T-helper 1 cell treated with Interleukin-12 subunit alpha and Interleukin-12 subunit beta and Interleukin-4 antibody, amounts not matched to agents 30 μg/mL and 1 μg/mL, for 36 hours (primary cell): ENCODE results near the gene ACOXL.

Source experiments
- H3K27ac Mint-ChIP-seq: one replicate; pipeline ENCODE4 v1.8.0; 2021; ENCODE audit warnings: mild to moderate bottlenecking, mixed read lengths
- H3K27me3 Mint-ChIP-seq: one replicate; pipeline ENCODE4 v1.8.0; 2021; ENCODE audit warnings: low read depth, mixed read lengths
- H3K36me3 Mint-ChIP-seq: one replicate; pipeline ENCODE4 v1.8.0; 2021; ENCODE audit warnings: low read depth, mixed read lengths
- H3K4me1 Mint-ChIP-seq: one replicate; pipeline ENCODE4 v1.8.0; 2021; ENCODE audit warnings: low read depth, mixed read lengths
- H3K4me3 Mint-ChIP-seq: one replicate; pipeline ENCODE4 v1.8.0; 2021; ENCODE audit warnings: mild to moderate bottlenecking, moderate library complexity, mixed read lengths
- H3K9me3 Mint-ChIP-seq: one replicate; pipeline ENCODE4 v1.8.0; 2021; ENCODE audit warnings: mixed read lengths

The ACOXL gene

GRCh38 chr2:111155610-111156009, 423.2 kb downstream of the ACOXL start:
- no peak overlapping the region for H3K27ac Mint-ChIP-seq
- peaks cover 73% of the 10 kb centered on the region for H3K36me3 Mint-ChIP-seq
- H3K4me1 Mint-ChIP-seq = peaks cover 40% of the 10 kb centered on the region

DNA sequence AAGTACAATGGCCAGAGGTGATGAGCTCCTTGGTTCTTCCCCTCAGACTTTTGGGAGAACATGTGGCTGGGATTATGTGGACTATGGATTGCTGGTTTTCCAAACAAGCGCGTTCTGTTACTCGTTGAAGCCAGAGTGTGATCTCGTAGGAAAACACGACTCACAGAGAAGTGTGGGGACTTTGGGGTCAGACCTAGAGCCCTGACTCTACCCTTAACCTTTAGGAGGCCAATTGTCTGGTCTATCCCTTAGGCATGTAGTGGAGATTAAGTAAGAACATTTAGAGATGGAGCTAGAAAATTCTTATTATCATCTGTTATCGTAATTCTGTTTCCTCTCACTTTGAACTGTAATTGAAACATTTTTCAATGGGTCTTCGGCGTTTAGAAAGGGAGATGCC, 424.2 kb downstream of the ACOXL start:
- Mint-ChIP-seq H3K4me3 (no peak overlapping the region), H3K4me1 (peaks cover 40% of the 10 kb centered on the region), H3K27ac (no peak overlapping the region), H3K27me3 (peaks cover 8% of the 10 kb centered on the region), H3K9me3 (no peaks in the 10 kb centered on the region), H3K36me3 (peaks cover 68% of the 10 kb centered on the region)

More at GRCh38 chr2:111155610-111156009, 423.2 kb downstream of the ACOXL start:
- Mint-ChIP-seq H3K4me3 (no peak overlapping the region), H3K9me3 (no peaks in the 10 kb centered on the region), H3K27me3 (peaks cover 8% of the 10 kb centered on the region)

GRCh38 chr2:111157071-111157661, 424.8 kb downstream of the ACOXL start:
- Mint-ChIP-seq H3K27me3 (peaks cover 8% of the 10 kb centered on the region), H3K9me3 (no peaks in the 10 kb centered on the region), H3K36me3 (peaks cover 67% of the 10 kb centered on the region), H3K4me3 (no peak overlapping the region), H3K27ac (no peak overlapping the region), H3K4me1 (peaks cover 44% of the 10 kb centered on the region)

GRCh38 chr2:111157798-111158197, 425.4 kb downstream of the ACOXL start:
- H3K4me1 Mint-ChIP-seq = peaks cover 49% of the 10 kb centered on the region
- peaks cover 12% of the 10 kb centered on the region for H3K27me3 Mint-ChIP-seq
- H3K9me3 Mint-ChIP-seq = no peaks in the 10 kb centered on the region
- peaks cover 67% of the 10 kb centered on the region for H3K36me3 Mint-ChIP-seq
- H3K4me3 Mint-ChIP-seq = no peak overlapping the region
- H3K27ac Mint-ChIP-seq = no peak overlapping the region

DNA sequence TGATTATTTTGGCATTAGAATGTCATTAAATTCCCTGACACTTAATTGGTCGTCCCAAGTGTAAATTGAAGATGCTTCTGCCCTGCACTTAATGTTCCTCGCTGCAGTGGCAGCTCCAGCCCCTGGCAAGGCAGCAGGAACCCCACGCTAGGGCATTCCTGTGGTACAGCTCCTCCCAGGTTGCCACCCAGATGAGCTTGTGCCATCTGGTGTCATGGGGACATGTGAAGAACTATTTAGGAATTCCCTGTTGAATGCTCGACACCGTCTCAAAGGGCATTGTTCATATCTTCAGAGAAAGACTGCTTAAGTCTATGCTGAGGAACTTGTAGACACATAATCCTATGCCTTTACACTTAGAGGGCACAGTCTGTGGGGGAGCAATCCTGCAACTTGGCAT, 427.3 kb downstream of the ACOXL start:
- Mint-ChIP-seq H3K36me3 (peaks cover 68% of the 10 kb centered on the region), H3K27ac (no peak overlapping the region), H3K9me3 (no peaks in the 10 kb centered on the region), H3K27me3 (peaks cover 15% of the 10 kb centered on the region), H3K4me1 (peaks cover 55% of the 10 kb centered on the region), H3K4me3 (no peak overlapping the region)

GRCh38 chr2:111160758-111161157, 428.4 kb downstream of the ACOXL start:
- peaks cover 11% of the 10 kb centered on the region for H3K27me3 Mint-ChIP-seq
- no peaks in the 10 kb centered on the region for H3K9me3 Mint-ChIP-seq
- no peak overlapping the region for H3K4me3 Mint-ChIP-seq
- peaks cover 66% of the 10 kb centered on the region for H3K36me3 Mint-ChIP-seq
- peaks cover 48% of the 10 kb centered on the region for H3K4me1 Mint-ChIP-seq
- no peak overlapping the region for H3K27ac Mint-ChIP-seq

DNA sequence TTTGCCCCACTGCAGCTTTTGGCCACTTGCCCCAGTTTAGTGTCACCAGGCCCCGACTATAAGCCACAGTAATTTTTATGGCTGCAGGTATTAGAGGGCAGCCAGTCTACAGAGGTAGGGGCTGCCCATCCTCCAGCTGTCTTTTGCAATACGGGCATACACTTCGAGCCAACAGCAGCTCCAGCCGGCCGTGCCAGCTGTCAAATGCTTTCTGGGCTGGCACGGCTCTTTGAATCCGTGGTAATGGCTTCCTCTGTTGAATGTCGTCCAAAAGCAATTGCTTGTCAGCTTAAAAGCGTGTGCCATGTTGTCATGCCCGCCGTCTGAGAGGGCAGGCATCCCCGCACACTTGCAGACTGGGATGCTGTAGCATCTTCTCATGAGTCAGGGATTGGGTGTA, 429.6 kb downstream of the ACOXL start:
- Mint-ChIP-seq H3K27ac (no peak overlapping the region), H3K9me3 (no peaks in the 10 kb centered on the region), H3K4me3 (no peak overlapping the region), H3K4me1 (peaks cover 37% of the 10 kb centered on the region), H3K27me3 (peaks cover 11% of the 10 kb centered on the region), H3K36me3 (peaks cover 57% of the 10 kb centered on the region)

DNA sequence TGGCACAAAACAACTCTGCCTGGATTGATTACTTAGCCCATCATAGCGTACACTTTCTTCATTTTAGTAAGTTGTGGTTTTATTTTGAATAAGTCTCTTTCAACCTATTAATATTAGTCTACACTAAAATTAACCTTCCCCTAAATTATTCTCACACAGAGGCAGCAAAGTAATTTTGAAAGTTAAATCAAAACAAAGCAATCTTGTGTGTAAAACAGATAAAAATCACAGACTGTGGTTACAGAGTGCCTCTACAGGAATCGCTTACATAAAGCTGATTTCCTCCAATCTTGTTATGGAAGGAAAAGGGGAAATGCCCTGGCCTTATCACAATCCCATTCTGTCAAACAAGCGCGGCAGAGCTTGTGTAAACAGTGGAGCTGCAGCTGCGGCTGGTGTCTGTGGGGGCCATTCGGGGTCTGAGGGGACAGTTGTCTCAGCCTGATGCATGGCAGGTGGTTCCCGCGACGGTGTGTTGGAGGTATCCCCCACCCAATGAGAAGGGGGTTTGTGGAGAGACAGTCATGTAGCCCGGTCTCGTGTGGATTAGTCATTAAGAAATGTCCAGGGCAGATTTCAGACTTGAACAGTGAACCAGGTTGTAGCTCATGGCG, 430.5 kb downstream of the ACOXL start:
- peaks cover 38% of the 10 kb centered on the region for H3K4me1 Mint-ChIP-seq
- peaks cover 59% of the 10 kb centered on the region for H3K36me3 Mint-ChIP-seq

GRCh38 chr2:111164078-111164477, 431.7 kb downstream of the ACOXL start:
- Mint-ChIP-seq H3K27ac (no peak overlapping the region), H3K4me3 (no peak overlapping the region), H3K9me3 (no peaks in the 10 kb centered on the region), H3K4me1 (peaks cover 46% of the 10 kb centered on the region), H3K27me3 (peaks cover 17% of the 10 kb centered on the region), H3K36me3 (peaks cover 60% of the 10 kb centered on the region)

More for the DNA sequence above, 430.5 kb downstream of the ACOXL start:
- no peak overlapping the region for H3K4me3 Mint-ChIP-seq
- peaks cover 11% of the 10 kb centered on the region for H3K27me3 Mint-ChIP-seq
- no peak overlapping the region for H3K27ac Mint-ChIP-seq
- H3K9me3 Mint-ChIP-seq = no peaks in the 10 kb centered on the region

DNA sequence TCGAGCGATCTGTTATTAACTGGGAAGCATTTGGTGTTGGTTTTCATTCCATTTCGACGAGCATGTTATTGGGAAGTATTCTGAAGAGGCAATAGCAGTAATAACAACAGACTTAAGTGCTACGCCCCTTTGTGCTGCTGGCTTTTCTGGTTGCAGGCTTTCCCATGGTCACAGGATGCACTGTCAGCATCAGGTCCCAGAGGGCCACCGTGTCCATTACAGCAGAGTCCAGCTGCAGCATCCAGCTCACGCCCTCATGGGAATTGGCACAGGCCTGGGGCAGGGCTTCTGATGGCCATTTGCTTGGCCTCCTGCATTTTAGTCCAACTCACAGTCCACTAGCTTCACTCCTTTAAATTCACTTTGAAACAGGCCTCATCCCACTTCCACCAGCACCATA, 432.7 kb downstream of the ACOXL start:
- Mint-ChIP-seq H3K9me3 (no peaks in the 10 kb centered on the region), H3K36me3 (peaks cover 57% of the 10 kb centered on the region), H3K4me3 (no peak overlapping the region), H3K27me3 (peaks cover 20% of the 10 kb centered on the region), H3K4me1 (peaks cover 48% of the 10 kb centered on the region), H3K27ac (peak overlapping the region; percentile 15)

DNA sequence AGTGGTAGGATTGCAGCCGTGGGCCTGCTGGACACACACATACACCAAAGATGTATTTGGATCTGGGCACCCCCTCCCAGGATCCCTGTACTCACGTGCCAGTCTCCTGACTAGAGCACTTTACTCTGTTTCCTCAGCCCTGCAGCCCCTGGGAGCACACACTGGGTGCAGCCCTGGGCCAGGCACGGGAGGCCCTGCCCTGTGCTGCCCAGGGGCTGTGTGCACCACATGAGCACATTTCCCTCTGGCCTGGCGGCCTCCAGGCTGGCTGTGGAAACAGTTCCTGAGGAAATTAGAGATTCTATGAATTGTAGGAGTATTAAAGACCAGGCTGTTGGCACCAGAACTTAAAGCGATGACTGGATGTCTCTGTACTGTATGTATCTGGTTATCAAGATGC, 433.7 kb downstream of the ACOXL start:
- H3K27me3 Mint-ChIP-seq = peaks cover 24% of the 10 kb centered on the region

GRCh38 chr2:111167076-111167862, 434.9 kb downstream of the ACOXL start:
- Mint-ChIP-seq H3K9me3 (no peaks in the 10 kb centered on the region), H3K36me3 (peaks cover 44% of the 10 kb centered on the region), H3K27ac (peak overlapping the region; percentile 23), H3K4me3 (no peak overlapping the region), H3K4me1 (peaks cover 42% of the 10 kb centered on the region), H3K27me3 (peaks cover 34% of the 10 kb centered on the region)

More for the DNA sequence above, 433.7 kb downstream of the ACOXL start:
- Mint-ChIP-seq H3K27ac (no peak overlapping the region), H3K4me3 (no peak overlapping the region), H3K36me3 (peaks cover 52% of the 10 kb centered on the region), H3K4me1 (peaks cover 43% of the 10 kb centered on the region), H3K9me3 (no peaks in the 10 kb centered on the region)

- H3K36me3 Mint-ChIP-seq = peaks cover 38% of the 10 kb centered on the region
- peaks cover 36% of the 10 kb centered on the region for H3K4me1 Mint-ChIP-seq
- H3K27me3 Mint-ChIP-seq = peaks cover 30% of the 10 kb centered on the region
- peak overlapping the region; percentile 23 for H3K27ac Mint-ChIP-seq
- no peak overlapping the region for H3K4me3 Mint-ChIP-seq
- H3K9me3 Mint-ChIP-seq = no peaks in the 10 kb centered on the region
These were observed 435.4 kb downstream of the ACOXL start for GRCh38 chr2:111167863-111168162.
